Measurements from ENCODE around the gene M1AP. TPM values are rescaled to one million over a fixed set of nuclear protein-coding genes. Genes with fewer than 3 reads are reported as not detected.

The M1AP gene
- total and polyA plus RNA-seq, 9 donors, result 0.36 to 0.72 (median 0.45) TPM; not detected in 3

- 33 to 59% (median 39%) methylated on average over 1 of the region's 1 CpG for WGBS, 3 donors
- Histone ChIP-seq H3K4me1 (ENCODE audit: insufficient read depth) (no peaks in the 10 kb centered on the region), H3K27me3 (no peaks in the 10 kb centered on the region), H3K9me3 (no peaks in the 10 kb centered on the region), H3K27ac (no peak overlapping the region), H3K4me3 (no peak overlapping the region), H3K36me3 (no peaks in the 10 kb centered on the region)
- TF ChIP-seq EP300 (IDR thresholded peaks at IDR 0.05), result no peak
- TF ChIP-seq CTCF (IDR thresholded peaks at IDR 0.05), result no peak
- no peak for TF ChIP-seq POLR2A (IDR thresholded peaks at IDR 0.05)
- DNase-seq, result no peak
- intact Hi-C loops (cut with DNase I), result no loop called here
Observed at GRCh38 chr2:74602586-74603281, 45.4 kb downstream of the M1AP start.

- Histone ChIP-seq H3K27me3 (no peaks in the 10 kb centered on the region), H3K9me3 (no peaks in the 10 kb centered on the region), H3K4me1 (ENCODE audit: insufficient read depth) (no peaks in the 10 kb centered on the region), H3K4me3 (no peak overlapping the region), H3K27ac (no peak overlapping the region), H3K36me3 (no peaks in the 10 kb centered on the region)
- no peak for TF ChIP-seq EP300 (IDR thresholded peaks at IDR 0.05)
- TF ChIP-seq CTCF (IDR thresholded peaks at IDR 0.05), result no peak
- TF ChIP-seq POLR2A (IDR thresholded peaks at IDR 0.05), result no peak
- DNase-seq, result no peak
- WGBS, 3 donors, result 54 to 73% (median 65%) methylated on average over 3 of the region's 3 CpGs
- intact Hi-C loops (cut with DNase I), result no loop called here
Observed at GRCh38 chr2:74599676-74600075, 48.5 kb downstream of the M1AP start.

- no peaks in the 10 kb centered on the region for H3K27me3 ChIP-seq
Observed at GRCh38 chr2:74597410-74597809, 50.7 kb downstream of the M1AP start.

GRCh38 chr2:74596584-74596983 is 51.5 kb downstream of the M1AP start:
- H3K4me1 ChIP-seq (ENCODE audit: insufficient read depth), result no peaks in the 10 kb centered on the region
- no peak overlapping the region for H3K4me3 ChIP-seq
- no peak for TF ChIP-seq CTCF (IDR thresholded peaks at IDR 0.05)
- no peak for TF ChIP-seq EP300 (IDR thresholded peaks at IDR 0.05)
- no peak for TF ChIP-seq POLR2A (IDR thresholded peaks at IDR 0.05)
- no peaks in the 10 kb centered on the region for H3K27me3 ChIP-seq
- no peaks in the 10 kb centered on the region for H3K9me3 ChIP-seq
- no peaks in the 10 kb centered on the region for H3K36me3 ChIP-seq
- WGBS, 3 donors, result 51 to 65% (median 57%) methylated on average over 1 of the region's 1 CpG
- no peak for DNase-seq
- no peak overlapping the region for H3K27ac ChIP-seq
- intact Hi-C loops (cut with DNase I), result no loop called here

More at GRCh38 chr2:74597410-74597809, 50.7 kb downstream of the M1AP start:
- H3K4me1 ChIP-seq (ENCODE audit: insufficient read depth), result no peaks in the 10 kb centered on the region
- H3K36me3 ChIP-seq, result no peaks in the 10 kb centered on the region
- no peak for DNase-seq
- H3K9me3 ChIP-seq, result no peaks in the 10 kb centered on the region
- intact Hi-C loops (cut with DNase I), result no loop called here
- no peak for TF ChIP-seq CTCF (IDR thresholded peaks at IDR 0.05)
- no peak for TF ChIP-seq POLR2A (IDR thresholded peaks at IDR 0.05)
- TF ChIP-seq EP300 (IDR thresholded peaks at IDR 0.05), result no peak
- 11 to 35% (median 17%) methylated on average over 1 of the region's 1 CpG for WGBS, 3 donors
- H3K27ac ChIP-seq, result no peak overlapping the region
- no peak overlapping the region for H3K4me3 ChIP-seq
